ENCODE measurements around the gene MAF.

DNA sequence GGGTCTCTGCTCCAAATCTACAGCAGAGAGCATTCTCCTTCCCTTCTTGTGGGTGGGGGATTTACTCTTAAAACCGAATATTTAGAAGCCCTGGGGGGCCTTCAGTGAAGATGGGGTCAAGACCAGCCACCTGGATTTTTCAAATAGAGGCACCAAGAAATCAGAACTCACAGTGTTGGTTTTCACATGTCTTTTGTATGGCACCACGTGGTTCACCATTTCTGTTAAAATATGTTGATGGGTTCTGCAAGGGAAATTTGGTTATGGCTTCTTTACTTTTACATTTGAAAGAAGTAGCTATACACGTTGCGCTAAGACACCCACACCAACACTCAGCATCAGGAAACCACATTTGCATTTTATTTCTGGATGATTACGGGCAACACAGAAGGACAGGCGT, 17.7 kb downstream of the MAF start:
- TF ChIP-seq, protein P1, sequence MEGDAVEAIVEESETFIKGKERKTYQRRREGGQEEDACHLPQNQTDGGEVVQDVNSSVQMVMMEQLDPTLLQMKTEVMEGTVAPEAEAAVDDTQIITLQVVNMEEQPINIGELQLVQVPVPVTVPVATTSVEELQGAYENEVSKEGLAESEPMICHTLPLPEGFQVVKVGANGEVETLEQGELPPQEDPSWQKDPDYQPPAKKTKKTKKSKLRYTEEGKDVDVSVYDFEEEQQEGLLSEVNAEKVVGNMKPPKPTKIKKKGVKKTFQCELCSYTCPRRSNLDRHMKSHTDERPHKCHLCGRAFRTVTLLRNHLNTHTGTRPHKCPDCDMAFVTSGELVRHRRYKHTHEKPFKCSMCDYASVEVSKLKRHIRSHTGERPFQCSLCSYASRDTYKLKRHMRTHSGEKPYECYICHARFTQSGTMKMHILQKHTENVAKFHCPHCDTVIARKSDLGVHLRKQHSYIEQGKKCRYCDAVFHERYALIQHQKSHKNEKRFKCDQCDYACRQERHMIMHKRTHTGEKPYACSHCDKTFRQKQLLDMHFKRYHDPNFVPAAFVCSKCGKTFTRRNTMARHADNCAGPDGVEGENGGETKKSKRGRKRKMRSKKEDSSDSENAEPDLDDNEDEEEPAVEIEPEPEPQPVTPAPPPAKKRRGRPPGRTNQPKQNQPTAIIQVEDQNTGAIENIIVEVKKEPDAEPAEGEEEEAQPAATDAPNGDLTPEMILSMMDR (IDR thresholded peaks at IDR 0.05), result no peak
- no peak for TF ChIP-seq POLR2A (IDR thresholded peaks at IDR 0.05)

All from body of pancreas (tissue), 4 donors.